CD4-positive, alpha-beta T cell treated with Interleukin-17A for 1 hour (primary cell): ENCODE data around the gene CPOX.

Experiments used
- DNase-seq: peaks from one replicate; pipeline ENCODE4 v3.0.0-alpha.2; 2020

CPOX gene

GRCh38 chr3:98594628-98595324, 1.4 kb upstream of the CPOX start:
- no peak for DNase-seq

GRCh38 chr3:98592345-98592935, 971 bp downstream of the CPOX start:
- DNase-seq: no peak

GRCh38 chr3:98589331-98590036, 3.9 kb downstream of the CPOX start:
- no peak for DNase-seq

- no peak for DNase-seq
These were observed 5.3 kb downstream of the CPOX start for GRCh38 chr3:98588065-98588464.

- no peak for DNase-seq
These were observed 5.8 kb downstream of the CPOX start for GRCh38 chr3:98587654-98588053.

- no peak for DNase-seq
These were observed 8.9 kb downstream of the CPOX start for GRCh38 chr3:98584547-98584946.

- DNase-seq: no peak
These were observed 9.6 kb downstream of the CPOX start for GRCh38 chr3:98583766-98584165.

GRCh38 chr3:98582042-98582441, 11.4 kb downstream of the CPOX start:
- no peak for DNase-seq

GRCh38 chr3:98581474-98581873, 11.9 kb downstream of the CPOX start:
- no peak for DNase-seq

GRCh38 chr3:98580401-98581386, 12.7 kb downstream of the CPOX start:
- no peak for DNase-seq

GRCh38 chr3:98577178-98577895, 16.1 kb downstream of the CPOX start:
- DNase-seq: no peak

- DNase-seq: no peak
These were observed 19.3 kb downstream of the CPOX start for GRCh38 chr3:98574132-98574531.

- peak; percentile 62 for DNase-seq
These were observed 20.2 kb downstream of the CPOX start for GRCh38 chr3:98573181-98573728.

- no peak for DNase-seq
These were observed 25.0 kb downstream of the CPOX start for GRCh38 chr3:98568402-98568801.

- peak; percentile 47 for DNase-seq
These were observed 25.6 kb downstream of the CPOX start for GRCh38 chr3:98567666-98568270.

- DNase-seq: no peak
These were observed 27.6 kb downstream of the CPOX start for GRCh38 chr3:98565843-98566242.

- DNase-seq: peak; percentile 22
These were observed 28.2 kb downstream of the CPOX start for GRCh38 chr3:98565237-98565643.

GRCh38 chr3:98564282-98565005, 29.0 kb downstream of the CPOX start:
- peak; percentile 83 for DNase-seq

GRCh38 chr3:98563661-98564281, 29.6 kb downstream of the CPOX start:
- DNase-seq: peak; percentile 84
